Measurements from ENCODE around the gene FOXO6.

The FOXO6 gene

GRCh38 chr1:41428738-41429640, 67.8 kb downstream of the FOXO6 start:
- no peak for DNase-seq

- no peak for DNase-seq
These were observed 68.4 kb downstream of the FOXO6 start for GRCh38 chr1:41429641-41430035.

GRCh38 chr1:41430069-41430468, 68.8 kb downstream of the FOXO6 start:
- no peak for DNase-seq

GRCh38 chr1:41430582-41430981, 69.3 kb downstream of the FOXO6 start:
- DNase-seq = no peak

GRCh38 chr1:41431490-41432350, 70.5 kb downstream of the FOXO6 start:
- DNase-seq = no peak
